K562 (cell line): ENCODE results near the gene CIP2A.

Experiments
- MAFK ChIP-seq: IDR thresholded peaks from 2 replicates; pipeline ENCODE4 v1.6.1; 2011; ENCODE audit warnings: low read length, improper control_type of control experiment
- MECOM ChIP-seq: fragments of 250-450 bp; sonication (Bioruptor Pico); IDR thresholded peaks from 2 replicates; pipeline ENCODE4 v1.8.0; 2022; ENCODE audit warnings: inconsistent platforms
- RFX5 ChIP-seq: IDR thresholded peaks from 2 replicates; pipeline ENCODE4 v1.6.1; 2011; ENCODE audit warnings: low read depth, mild to moderate bottlenecking, improper control_type of control experiment, low read length
- ZBTB7A ChIP-seq: IDR thresholded peaks from 2 replicates; pipeline ENCODE4 v1.6.1; 2011; ENCODE audit warnings: low read depth, mild to moderate bottlenecking, low read length, moderate library complexity, borderline replicate concordance; ENCODE audit not compliant: control insufficient read depth
- ZFP36 ChIP-seq: fragments of 150-350 bp; IDR thresholded peaks from 2 replicates; pipeline ENCODE4 v1.6.1; 2018; ENCODE audit warnings: low read length, low read depth; ENCODE audit not compliant: partially characterized antibody

- TF ChIP-seq MECOM (no peak), ZFP36 (no peak), MAFK (no peak), ZBTB7A (no peak), RFX5 (no peak)
Measured at GRCh38 chr3:108507902-108508301, 81.3 kb downstream of the CIP2A start.
